B cell (primary cell): ENCODE data around the gene NCOA5. TPM values are rescaled to one million over a fixed set of nuclear protein-coding genes. Genes with fewer than 3 reads are reported as not detected.
A peak's percentile ranks its signal among the peaks of the same experiment; 100 is the strongest.

Source experiments
- ATAC-seq: fragments of 200-7000 bp; cut with Tn5 transposase; one replicate; pipeline ENCODE4 v1.10.0; 2021; ENCODE audit warnings: low read depth, mild to moderate bottlenecking, moderate number of reproducible peaks, moderate library complexity
- CTCF ChIA-PET: fragments of 350-600 bp; sonication (Branson Sonifier 250); formaldehyde crosslinking; loops from one replicate; lab custom pipeline; 2021; ENCODE audit warnings: antibody characterized with exemption, inconsistent platforms; lab: Charles Lee
- POLR2A ChIA-PET: fragments of 350-600 bp; sonication (Branson Sonifier 250); formaldehyde crosslinking; loops from one replicate; lab custom pipeline; 2021; ENCODE audit warnings: antibody characterized with exemption; lab: Charles Lee
- DNase-seq: peaks from one replicate; pipeline ENCODE4 v3.0.0; 2013
- H2AFZ ChIP-seq: 2 replicates; pipeline ENCODE4 v1.6.1; 2012; ENCODE audit warnings: mild to moderate bottlenecking, low read depth, low read length; ENCODE audit not compliant: insufficient read depth, poor library complexity, severe bottlenecking
- H3K27ac ChIP-seq, 2 donors: 1 replicate in 1 of 2; 2 replicates in 1 of 2; pipeline ENCODE4 v1.5.1; 2012 to 2013; ENCODE audit warnings: low read length in 2 of 2, mild to moderate bottlenecking in 2 of 2, moderate library complexity in 1 of 2
- H3K27me3 ChIP-seq, 4 experiments: fragments of 200-600 bp in 1 of 4; sonication (generic) in 1 of 4; replicated peaks in 1 of 4; 1 replicate in 2 of 4; 2 replicates in 2 of 4; pipeline versions ENCODE4 v1.6.1 to v1.7.0; 2013 to 2016; ENCODE audit warnings: low read length in 3 of 4, mild to moderate bottlenecking in 2 of 4, mixed read lengths in 1 of 4, moderate library complexity in 1 of 4; ENCODE audit not compliant: insufficient read depth in 4 of 4, control insufficient read depth in 3 of 4; ENCODE audit errors: control extremely low read depth in 1 of 4
- H3K36me3 ChIP-seq, 2 experiments: replicated peaks in 1 of 2; 1 replicate in 1 of 2; 2 replicates in 1 of 2; pipeline versions ENCODE4 v1.6.1 to v1.7.1; 2013; ENCODE audit warnings: low read length in 1 of 2; ENCODE audit not compliant: insufficient read depth in 2 of 2, control insufficient read depth in 1 of 2; ENCODE audit errors: control extremely low read depth in 1 of 2, extremely low read depth in 1 of 2
- H3K4me1 ChIP-seq, 2 donors: fragments of 200-600 bp in 1 of 2; sonication (generic) in 1 of 2; 1 replicate in 1 of 2; 2 replicates in 1 of 2; pipeline versions ENCODE4 v1.5.1 to v1.6.1; 2013 to 2017; ENCODE audit warnings: low read length in 2 of 2; ENCODE audit not compliant: control insufficient read depth in 2 of 2, insufficient read depth in 2 of 2
- H3K4me2 ChIP-seq: replicated peaks from 2 replicates; pipeline ENCODE3; 2012; ENCODE audit warnings: mild to moderate bottlenecking, low read depth, low read length; ENCODE audit not compliant: poor library complexity, severe bottlenecking
- H3K4me3 ChIP-seq, 5 experiments: fragments of 200-600 bp in 1 of 5; sonication (generic) in 1 of 5; 1 replicate in 3 of 5; 2 replicates in 2 of 5; pipeline versions ENCODE4 v1.5.1 to v1.7.0; 2011 to 2016; ENCODE audit warnings: low read length in 4 of 5, mild to moderate bottlenecking in 4 of 5, low read depth in 2 of 5, control low read depth in 1 of 5, moderate library complexity in 1 of 5; ENCODE audit not compliant: insufficient read depth in 1 of 5; ENCODE audit errors: control extremely low read depth in 1 of 5, extremely low read depth in 1 of 5
- H3K79me2 ChIP-seq: fragments of 200-600 bp; sonication (generic); one replicate; pipeline ENCODE4 v1.6.0; 2016; ENCODE audit warnings: low read length; ENCODE audit not compliant: control insufficient read depth, insufficient read depth
- H3K9ac ChIP-seq: fragments of 200-600 bp; sonication (generic); 2 replicates; pipeline ENCODE4 v1.6.1; 2017; ENCODE audit warnings: mild to moderate bottlenecking, low read length, moderate library complexity
- H3K9me3 ChIP-seq, 3 donors: one replicate each; pipeline versions ENCODE4 v1.6.1 to v1.7.1; 2013; ENCODE audit warnings: low read length in 2 of 3; ENCODE audit not compliant: control insufficient read depth in 2 of 3, insufficient read depth in 1 of 3; ENCODE audit errors: control extremely low read depth in 1 of 3
- H4K20me1 ChIP-seq: 2 replicates; pipeline ENCODE4 v1.6.0; 2012; ENCODE audit warnings: mild to moderate bottlenecking, low read length; ENCODE audit not compliant: insufficient read depth, control insufficient read depth, poor library complexity, severe bottlenecking
- H3K27ac Mint-ChIP-seq: one replicate; pipeline ENCODE4 v1.8.0; 2021; ENCODE audit warnings: mixed read lengths
- H3K27me3 Mint-ChIP-seq: one replicate; pipeline ENCODE4 v1.8.0; 2021; ENCODE audit warnings: mixed read lengths
- H3K4me1 Mint-ChIP-seq: one replicate; pipeline ENCODE4 v1.8.0; 2021; ENCODE audit warnings: mixed read lengths
- H3K4me3 Mint-ChIP-seq: one replicate; pipeline ENCODE4 v1.8.0; 2021; ENCODE audit warnings: mixed read lengths
- H3K9me3 Mint-ChIP-seq: one replicate; pipeline ENCODE4 v1.8.0; 2022; ENCODE audit warnings: mixed read lengths; ENCODE audit not compliant: insufficient read depth
- EZH2 ChIP-seq: IDR thresholded peaks from 2 replicates; pipeline ENCODE4 v1.6.1; 2012; ENCODE audit warnings: borderline replicate concordance, low read depth, mild to moderate bottlenecking, moderate library complexity, low read length; ENCODE audit not compliant: insufficient read depth, poor library complexity, severe bottlenecking
- WGBS: methylation state at CpG from one replicate; pipeline ENCODE4 v1.1.5; 2013; ENCODE audit warnings: missing lambda C conversion rate; ENCODE audit not compliant: insufficient coverage; 5-methylcytosine and 5-hydroxymethylcytosine counted together
- intact Hi-C: fragments of 100-400 bp; cut with micrococcal nuclease; formaldehyde crosslinking; loops from one replicate; pipeline ENCODE4 v1.10.0; 2022
- polyA plus RNA-seq: library from polyadenylated mRNA; depleted of rRNA; stranded (reverse); fragments of >200 nt; gene quantifications from 2 replicates; pipeline ENCODE4 v1.2.3, GENCODE V29; 2012
- total RNA-seq, 2 donors: library from RNA; stranded (reverse); fragments of 120-200 nt in 1 of 2; gene quantifications; 1 replicate in 1 of 2; 2 replicates in 1 of 2; pipeline versions ENCODE4 v1.2.3 to v1.2.4, GENCODE V29; 2013 to 2022
- TF ChIP-seq, protein P1 (sequence below): fragments of 200-600 bp; IDR thresholded peaks from one replicate; pipeline ENCODE4 v1.8.0; 2022; ENCODE audit warnings: antibody characterized with exemption, mild to moderate bottlenecking

The NCOA5 gene
- total and polyA plus RNA-seq, 2 donors (not counting 1 experiment from before 2014, with no cell fraction given), result 26.0 to 41.6 TPM

DNA sequence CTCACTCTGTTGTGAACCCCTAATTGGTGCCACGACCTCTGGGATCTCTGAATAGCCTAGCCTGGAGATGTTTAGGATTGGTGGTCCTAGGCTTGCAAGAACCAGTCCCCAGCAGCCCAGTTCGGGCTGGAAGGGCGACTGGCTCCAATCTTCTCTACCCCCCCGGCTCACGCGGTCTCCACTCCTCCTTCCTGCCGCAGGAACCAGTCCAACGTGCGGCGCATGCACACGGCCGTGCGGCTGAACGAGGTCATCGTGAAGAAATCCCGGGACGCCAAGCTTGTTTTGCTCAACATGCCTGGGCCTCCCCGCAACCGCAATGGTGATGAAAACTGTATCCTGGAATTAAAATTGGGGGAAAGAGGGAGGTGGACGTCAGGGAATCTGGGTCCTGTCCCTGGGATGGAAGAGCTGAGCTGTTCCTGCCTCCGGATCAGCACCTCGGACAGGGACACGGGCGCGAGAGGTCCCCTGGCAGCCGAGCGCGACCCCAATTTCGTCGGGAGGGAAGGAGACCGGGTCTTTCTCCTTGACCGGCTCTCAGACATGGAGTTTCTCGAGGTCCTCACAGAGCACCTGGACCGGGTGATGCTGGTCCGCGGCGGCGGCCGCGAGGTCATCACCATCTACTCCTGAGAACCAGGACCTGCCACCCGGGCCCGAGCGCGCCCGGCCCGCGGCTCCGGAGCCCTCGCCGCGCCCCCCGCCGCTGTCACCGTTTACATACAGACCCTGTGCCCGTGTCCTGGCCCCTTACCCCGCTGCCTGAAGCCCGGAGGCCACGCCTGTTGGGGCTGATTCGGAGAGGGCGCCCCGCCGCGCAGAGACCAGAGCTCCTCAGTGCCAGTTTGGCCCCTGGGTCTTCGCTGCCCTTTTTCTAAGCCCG lies 32.5 kb downstream of the NCOA5 start:
- Histone ChIP-seq H3K9ac (no peak overlapping the region), H4K20me1 (peaks cover 51% of the 10 kb centered on the region), H3K4me2 (peak overlapping the region; percentile 76), H3K4me1 (peaks cover 39 to 44% of the 10 kb centered on the region in 2 donors), H3K4me3 (no peak overlapping the region), H3K79me2 (no peaks in the 10 kb centered on the region), H2AFZ (no peak overlapping the region), H3K27ac (no peak overlapping the region), H3K27me3 (peaks cover 0 to 42% (median 9%) of the 10 kb centered on the region in 4 experiments), H3K36me3 (peaks cover 0 to 14% of the 10 kb centered on the region in 2 experiments), H3K9me3 (peaks cover 0 to 26% (median 0%) of the 10 kb centered on the region in 3 donors)
- 24% methylated on average over 61 of the region's 65 CpGs for WGBS
- ATAC-seq, result no peak
- no peak overlapping the region for H3K27ac Mint-ChIP-seq
- H3K9me3 Mint-ChIP-seq, result no peaks in the 10 kb centered on the region
- no peak overlapping the region for H3K4me3 Mint-ChIP-seq
- ChIA-PET POLR2A (no interaction called here), CTCF (no interaction called here)
- peak; percentile 40 for DNase-seq
- intact Hi-C loops, result no loop called here
- H3K4me1 Mint-ChIP-seq, result peaks cover 41% of the 10 kb centered on the region
- peaks cover 32% of the 10 kb centered on the region for H3K27me3 Mint-ChIP-seq
- TF ChIP-seq, protein P1, sequence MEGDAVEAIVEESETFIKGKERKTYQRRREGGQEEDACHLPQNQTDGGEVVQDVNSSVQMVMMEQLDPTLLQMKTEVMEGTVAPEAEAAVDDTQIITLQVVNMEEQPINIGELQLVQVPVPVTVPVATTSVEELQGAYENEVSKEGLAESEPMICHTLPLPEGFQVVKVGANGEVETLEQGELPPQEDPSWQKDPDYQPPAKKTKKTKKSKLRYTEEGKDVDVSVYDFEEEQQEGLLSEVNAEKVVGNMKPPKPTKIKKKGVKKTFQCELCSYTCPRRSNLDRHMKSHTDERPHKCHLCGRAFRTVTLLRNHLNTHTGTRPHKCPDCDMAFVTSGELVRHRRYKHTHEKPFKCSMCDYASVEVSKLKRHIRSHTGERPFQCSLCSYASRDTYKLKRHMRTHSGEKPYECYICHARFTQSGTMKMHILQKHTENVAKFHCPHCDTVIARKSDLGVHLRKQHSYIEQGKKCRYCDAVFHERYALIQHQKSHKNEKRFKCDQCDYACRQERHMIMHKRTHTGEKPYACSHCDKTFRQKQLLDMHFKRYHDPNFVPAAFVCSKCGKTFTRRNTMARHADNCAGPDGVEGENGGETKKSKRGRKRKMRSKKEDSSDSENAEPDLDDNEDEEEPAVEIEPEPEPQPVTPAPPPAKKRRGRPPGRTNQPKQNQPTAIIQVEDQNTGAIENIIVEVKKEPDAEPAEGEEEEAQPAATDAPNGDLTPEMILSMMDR, result no peak
- TF ChIP-seq EZH2, result no peak
